SK-N-SH treated with all-trans-retinoic acid at 6 μM for 48 hours (cell line): ENCODE measurements around the gene KRT39.

Experiments
- ATAC-seq: fragments of 200-7000 bp; cut with Tn5 transposase; 3 replicates; pipeline ENCODE4 v1.9.1; 2020; ENCODE audit warnings: mild to moderate bottlenecking, moderate library complexity
- ARNTL ChIP-seq: fragments of 450-650 bp; formaldehyde crosslinking; IDR thresholded peaks from 2 replicates; pipeline ENCODE4 v1.5.0; 2020; ENCODE audit warnings: low read depth, mild to moderate bottlenecking, moderate library complexity, borderline replicate concordance
- BACH2 ChIP-seq: fragments of 250-450 bp; sonication (Bioruptor Pico); IDR thresholded peaks from 2 replicates; pipeline ENCODE4 v1.9.0; 2021; ENCODE audit warnings: mild to moderate bottlenecking, borderline replicate concordance
- CREB5 ChIP-seq: fragments of 250-450 bp; sonication (Bioruptor Pico); IDR thresholded peaks from 2 replicates; pipeline ENCODE4 v1.5.1; 2020; ENCODE audit warnings: low read depth, mild to moderate bottlenecking, moderate library complexity
- CSDC2 ChIP-seq: fragments of 250-450 bp; sonication (Bioruptor Pico); IDR thresholded peaks from 2 replicates; pipeline ENCODE4 v1.5.0; 2020; ENCODE audit warnings: mild to moderate bottlenecking, moderate library complexity
- CSRNP3 ChIP-seq: fragments of 250-450 bp; sonication (Bioruptor Pico); IDR thresholded peaks from 2 replicates; pipeline ENCODE4 v1.5.1; 2021; ENCODE audit warnings: mild to moderate bottlenecking, moderate library complexity
- ESRRG ChIP-seq: fragments of 250-450 bp; sonication (Bioruptor Pico); IDR thresholded peaks from 2 replicates; pipeline ENCODE4 v1.6.1; 2021; ENCODE audit warnings: mild to moderate bottlenecking
- GLIS3 ChIP-seq: fragments of 250-450 bp; sonication (Bioruptor Pico); IDR thresholded peaks from 2 replicates; pipeline ENCODE4 v1.5.0; 2020; ENCODE audit warnings: mild to moderate bottlenecking, moderate library complexity
- OSR1 ChIP-seq: fragments of 250-450 bp; sonication (Bioruptor Pico); IDR thresholded peaks from 2 replicates; pipeline ENCODE4 v1.8.0; 2022; ENCODE audit warnings: moderate library complexity, mild to moderate bottlenecking, inconsistent platforms
- PATZ1 ChIP-seq: fragments of 250-450 bp; sonication (Bioruptor Pico); IDR thresholded peaks from 2 replicates; pipeline ENCODE4 v1.8.0; 2020; ENCODE audit warnings: mild to moderate bottlenecking, moderate library complexity, borderline replicate concordance
- POU6F1 ChIP-seq: fragments of 250-450 bp; sonication (Bioruptor Pico); IDR thresholded peaks from 2 replicates; pipeline ENCODE4 v1.8.0; 2021; ENCODE audit warnings: low read depth, mild to moderate bottlenecking, moderate library complexity, borderline replicate concordance
- PPARA ChIP-seq: fragments of 250-450 bp; sonication (Bioruptor Pico); IDR thresholded peaks from 2 replicates; pipeline ENCODE4 v1.5.0; 2020; ENCODE audit warnings: mild to moderate bottlenecking, borderline replicate concordance
- RARB ChIP-seq: fragments of 250-450 bp; sonication (Bioruptor Pico); IDR thresholded peaks from 2 replicates; pipeline ENCODE4 v1.8.0; 2021; ENCODE audit warnings: mild to moderate bottlenecking, moderate library complexity
- TCF4 ChIP-seq: fragments of 250-450 bp; sonication (Bioruptor Pico); IDR thresholded peaks from 2 replicates; pipeline ENCODE4 v1.8.0; 2021; ENCODE audit warnings: mild to moderate bottlenecking, moderate library complexity, borderline replicate concordance
- TOX ChIP-seq: fragments of 250-450 bp; sonication (Bioruptor Pico); IDR thresholded peaks from 2 replicates; pipeline ENCODE4 v1.8.0; 2021; ENCODE audit warnings: mild to moderate bottlenecking, moderate library complexity, borderline replicate concordance
- TSHZ2 ChIP-seq: fragments of 250-450 bp; sonication (Bioruptor Pico); IDR thresholded peaks from 2 replicates; pipeline ENCODE4 v1.5.0; 2020; ENCODE audit warnings: mild to moderate bottlenecking, moderate library complexity
- ZC3H10 ChIP-seq: fragments of 250-450 bp; sonication (Bioruptor Pico); IDR thresholded peaks from 2 replicates; pipeline ENCODE4 v1.5.1; 2021; ENCODE audit warnings: mild to moderate bottlenecking, moderate library complexity
- ZFP3 ChIP-seq: fragments of 250-450 bp; sonication (Bioruptor Pico); IDR thresholded peaks from 2 replicates; pipeline ENCODE4 v1.5.0; 2020; ENCODE audit warnings: mild to moderate bottlenecking, moderate library complexity
- ZFP30 ChIP-seq: fragments of 450-650 bp; formaldehyde crosslinking; IDR thresholded peaks from 2 replicates; pipeline ENCODE4 v1.5.0; 2022; ENCODE audit warnings: mild to moderate bottlenecking, moderate library complexity
- ZNF565 ChIP-seq: fragments of 450-650 bp; formaldehyde crosslinking; conservative IDR thresholded peaks from 2 replicates; pipeline ENCODE4 v1.5.0; 2020; ENCODE audit warnings: low read depth, mild to moderate bottlenecking, moderate library complexity
- ZNF70 ChIP-seq: fragments of 450-650 bp; formaldehyde crosslinking; IDR thresholded peaks from 2 replicates; pipeline ENCODE4 v1.5.0; 2020; ENCODE audit warnings: mild to moderate bottlenecking, moderate library complexity
- ZNF8 ChIP-seq: fragments of 450-650 bp; formaldehyde crosslinking; IDR thresholded peaks from 2 replicates; pipeline ENCODE4 v1.5.0; 2020; ENCODE audit warnings: mild to moderate bottlenecking, moderate library complexity

KRT39 gene

DNA sequence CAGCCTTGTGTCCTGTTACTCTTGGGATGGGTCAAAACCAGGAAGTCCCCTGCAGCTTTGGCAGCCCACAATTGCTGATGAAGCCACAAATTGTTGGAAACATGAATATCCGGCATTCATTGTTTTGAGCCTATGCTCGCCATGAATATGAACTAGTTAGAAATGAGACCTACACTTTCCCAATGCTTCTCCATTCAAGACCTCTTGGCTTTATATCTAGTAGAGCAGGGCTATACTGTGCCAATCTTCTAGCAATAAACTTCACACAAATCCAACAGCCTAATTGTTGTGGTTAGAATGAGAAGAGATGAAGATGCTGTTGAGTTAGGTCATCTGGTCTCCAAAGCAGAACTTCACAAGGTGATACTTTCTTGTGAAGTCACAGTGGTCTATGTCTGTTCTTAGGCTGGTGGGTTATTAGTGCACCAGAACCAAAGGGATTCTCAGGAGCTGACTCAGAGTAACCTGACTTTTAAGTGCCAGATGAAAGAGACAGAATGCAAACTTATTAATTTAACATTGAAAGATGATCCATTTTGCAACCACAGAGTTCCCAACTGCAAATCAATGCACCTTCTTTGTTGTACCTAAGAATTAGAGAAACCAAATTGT is 15.6 kb downstream of the KRT39 start:
- ATAC-seq, result no peak
- TF ChIP-seq CSDC2 (CRISPR knock-in tag) (no peak), TOX (CRISPR knock-in tag) (no peak), CREB5 (no peak), PATZ1 (CRISPR knock-in tag) (no peak), GLIS3 (no peak), ARNTL (CRISPR knock-in tag) (no peak), ZC3H10 (CRISPR knock-in tag) (no peak)

- no peak for TF ChIP-seq RARB
- no peak for TF ChIP-seq ZNF8 (CRISPR knock-in tag)
- TF ChIP-seq ZNF565 (CRISPR knock-in tag), result no peak
- no peak for TF ChIP-seq POU6F1 (CRISPR knock-in tag)
- no peak for TF ChIP-seq CREB5
- TF ChIP-seq CSDC2 (CRISPR knock-in tag), result no peak
- no peak for TF ChIP-seq CSRNP3
- no peak for TF ChIP-seq PPARA
- no peak for TF ChIP-seq ESRRG (CRISPR knock-in tag)
- no peak for TF ChIP-seq TCF4
- TF ChIP-seq BACH2 (CRISPR knock-in tag), result no peak
- TF ChIP-seq ZFP30 (CRISPR knock-in tag), result no peak
- no peak for TF ChIP-seq GLIS3
- TF ChIP-seq ZFP3 (CRISPR knock-in tag), result no peak
- ATAC-seq, result no peak
These were observed 16.6 kb downstream of the KRT39 start for GRCh38 chr17:40950176-40950575.

DNA sequence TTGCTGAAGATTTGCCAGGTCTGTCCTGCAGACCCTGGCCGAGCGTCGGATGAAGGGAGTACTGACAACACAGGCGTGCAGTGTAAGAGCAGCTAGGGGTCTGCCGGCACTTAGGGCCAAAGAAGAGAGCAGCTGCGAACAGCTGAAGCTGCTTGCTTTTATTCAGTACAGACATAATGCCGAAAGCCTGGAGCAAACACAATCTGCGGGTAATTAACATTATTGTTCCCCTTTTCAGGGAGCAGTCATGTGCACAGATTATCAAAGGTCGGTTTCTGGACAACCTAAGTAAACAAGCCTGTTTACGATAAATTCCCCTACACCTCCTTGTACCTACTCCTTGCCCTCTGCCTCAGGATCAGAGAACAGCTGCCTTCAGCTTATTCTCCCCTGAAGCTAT is 17.3 kb downstream of the KRT39 start:
- ATAC-seq, result no peak; the same call in 2 of the 3 replicates
- no peak for TF ChIP-seq ZNF565 (CRISPR knock-in tag)
- TF ChIP-seq TOX (CRISPR knock-in tag), result no peak
- TF ChIP-seq ARNTL (CRISPR knock-in tag), result no peak
- no peak for TF ChIP-seq PPARA
- no peak for TF ChIP-seq TSHZ2 (CRISPR knock-in tag)
- no peak for TF ChIP-seq ZFP30 (CRISPR knock-in tag)
- no peak for TF ChIP-seq CSRNP3
- no peak for TF ChIP-seq ZNF70
- no peak for TF ChIP-seq PATZ1 (CRISPR knock-in tag)
- TF ChIP-seq POU6F1 (CRISPR knock-in tag), result no peak
- no peak for TF ChIP-seq ZC3H10 (CRISPR knock-in tag)
- TF ChIP-seq ZNF8 (CRISPR knock-in tag), result no peak
- no peak for TF ChIP-seq OSR1
- TF ChIP-seq ESRRG (CRISPR knock-in tag), result no peak
- no peak for TF ChIP-seq BACH2 (CRISPR knock-in tag)
